HCT116 (cell line): Measurements from ENCODE around the gene GLB1L. TPM values are rescaled to one million over a fixed set of nuclear protein-coding genes. Genes with fewer than 3 reads are reported as not detected.

Experiments
- ATAC-seq: fragments of 200-7000 bp; cut with Tn5 transposase; 2 replicates; pipeline ENCODE4 v1.9.1; 2020; ENCODE audit warnings: mild to moderate bottlenecking, moderate library complexity
- BruUV-seq: library from RNA; stranded (reverse); fragments of 400-500 nt; replicated peaks from 2 replicates; lab custom pipeline; 2021; lab: Mats Ljungman, UMichigan
- CTCF ChIA-PET: fragments of 300-600 bp; sonication (Branson Sonifier 250); formaldehyde crosslinking; loops from one replicate; lab custom pipeline; 2021; ENCODE audit warnings: antibody characterized with exemption; lab: Charles Lee
- POLR2A ChIA-PET: fragments of 300-600, 350-600 bp; sonication (Branson Sonifier 250); formaldehyde crosslinking; loops from one replicate; lab custom pipeline; 2021; ENCODE audit warnings: antibody characterized with exemption; lab: Charles Lee
- RAD21 ChIA-PET, 2 experiments: fragments of 300-600 bp; sonication (Branson Sonifier 250); formaldehyde crosslinking; loops; one replicate each; lab custom pipeline; 2023; ENCODE audit warnings: low total read pairs in 2 of 2; ENCODE audit not compliant: uncharacterized antibody in 2 of 2, unreplicated experiment in 2 of 2, low non-redundant PET in 1 of 2; lab: Charles Lee
- DNase-seq: peaks from one replicate; pipeline ENCODE4 v3.0.0-alpha.2; 2010; ENCODE audit warnings: low read depth, low spot score
- H2AFZ ChIP-seq: fragments of 200-600 bp; shearing (Covaris generic), sonication (generic); 2 replicates; pipeline ENCODE4 v1.6.1; 2017; ENCODE audit warnings: low read depth, mixed run types, mixed read lengths, antibody characterized with exemption, low read length; ENCODE audit not compliant: poor library complexity, severe bottlenecking
- H3K27ac ChIP-seq: 2 replicates; pipeline ENCODE4 v1.5.1; 2012; ENCODE audit warnings: low read depth, low read length
- H3K27me3 ChIP-seq: fragments of 200-600 bp; sonication (generic); 2 replicates; pipeline ENCODE4 v1.6.1; 2016; ENCODE audit warnings: mixed run types, low read length, mixed read lengths; ENCODE audit not compliant: insufficient read depth
- H3K36me3 ChIP-seq, 2 experiments: fragments of 200-500 bp in 1 of 2; fragments of 200-600 bp in 1 of 2; sonication (Bioruptor generic) in 1 of 2; sonication (generic) in 1 of 2; 2 replicates each; pipeline versions ENCODE4 v1.5.1 to v1.6.1; 2014 to 2016; ENCODE audit warnings: low read length in 2 of 2, inconsistent platforms in 1 of 2, mixed read lengths in 1 of 2, mixed run types in 1 of 2; ENCODE audit not compliant: insufficient read depth in 2 of 2, control insufficient read depth in 1 of 2
- H3K4me1 ChIP-seq, 2 experiments: fragments of 200-600 bp in 1 of 2; sonication (generic) in 1 of 2; 2 replicates each; pipeline versions ENCODE4 v1.5.1 to v1.6.1; 2012 to 2017; ENCODE audit warnings: low read length in 2 of 2, inconsistent platforms in 1 of 2, mild to moderate bottlenecking in 1 of 2, mixed read lengths in 1 of 2, mixed run types in 1 of 2, moderate library complexity in 1 of 2; ENCODE audit not compliant: insufficient read depth in 2 of 2, control insufficient read depth in 1 of 2
- H3K4me2 ChIP-seq: fragments of 200-600 bp; sonication (generic); 2 replicates; pipeline ENCODE4 v1.6.1; 2017; ENCODE audit warnings: mixed run types, low read length, mixed read lengths
- H3K4me3 ChIP-seq, 2 experiments: fragments of 200-600 bp in 1 of 2; sonication (generic) in 1 of 2; replicated peaks in 1 of 2; 2 replicates each; pipeline ENCODE4 v1.5.1; 2011 to 2016; ENCODE audit warnings: low read length in 2 of 2, control low read depth in 1 of 2, low read depth in 1 of 2, mild to moderate bottlenecking in 1 of 2, mixed read lengths in 1 of 2, mixed run types in 1 of 2
- H3K79me2 ChIP-seq: fragments of 200-600 bp; sonication (generic); 2 replicates; pipeline ENCODE4 v1.6.1; 2017; ENCODE audit warnings: mild to moderate bottlenecking, mixed run types, low read length, moderate library complexity, mixed read lengths; ENCODE audit not compliant: insufficient read depth
- H3K9ac ChIP-seq: fragments of 200-600 bp; sonication (generic); 2 replicates; pipeline ENCODE4 v1.6.1; 2016; ENCODE audit warnings: low read length, mixed read lengths
- H3K9me2 ChIP-seq: fragments of 200-600 bp; sonication (generic), shearing (Covaris generic); 2 replicates; pipeline ENCODE4 v1.6.1; 2017; ENCODE audit warnings: mixed run types, mild to moderate bottlenecking, moderate library complexity; ENCODE audit not compliant: insufficient read depth
- H3K9me3 ChIP-seq, 2 experiments: fragments of 200-500 bp in 1 of 2; fragments of 200-600 bp in 1 of 2; sonication (Bioruptor generic) in 1 of 2; sonication (generic) in 1 of 2; 2 replicates each; pipeline ENCODE4 v1.6.1; 2014 to 2017; ENCODE audit warnings: low read length in 2 of 2, mixed read lengths in 2 of 2, inconsistent platforms in 1 of 2, low read depth in 1 of 2, mild to moderate bottlenecking in 1 of 2, mixed run types in 1 of 2, moderate library complexity in 1 of 2; ENCODE audit not compliant: control insufficient read depth in 1 of 2, insufficient read depth in 1 of 2
- H4K20me1 ChIP-seq: fragments of 200-600 bp; sonication (generic), shearing (Covaris generic); 2 replicates; pipeline ENCODE4 v1.6.1; 2017; ENCODE audit warnings: mixed run types, mild to moderate bottlenecking, moderate library complexity; ENCODE audit not compliant: insufficient read depth
- CEBPB ChIP-seq: IDR thresholded peaks from 2 replicates; pipeline ENCODE4 v1.6.1; 2012; ENCODE audit warnings: low read depth
- EZH2phosphoT487 ChIP-seq: fragments of 200-600 bp; IDR thresholded peaks from 2 replicates; pipeline ENCODE4 v1.6.1; 2018; ENCODE audit warnings: antibody characterized with exemption, borderline replicate concordance
- MAX ChIP-seq: IDR thresholded peaks from 2 replicates; pipeline ENCODE4 v1.6.1; 2012
- POLR2A ChIP-seq: IDR thresholded peaks from 2 replicates; pipeline ENCODE4 v1.7.0; 2011; ENCODE audit warnings: borderline replicate concordance; ENCODE audit not compliant: insufficient read depth, insufficient read length; ENCODE audit errors: extremely low read depth
- POLR2AphosphoS5 ChIP-seq: IDR thresholded peaks from 2 replicates; pipeline ENCODE4 v1.6.1; 2011; ENCODE audit warnings: mild to moderate bottlenecking, low read depth, low read length, moderate library complexity
- RAD21 ChIP-seq: IDR thresholded peaks from 2 replicates; pipeline ENCODE4 v1.6.1; 2012; ENCODE audit warnings: low read depth, mild to moderate bottlenecking
- SIN3A ChIP-seq: IDR thresholded peaks from 2 replicates; pipeline ENCODE4 v1.6.1; 2012; ENCODE audit warnings: low read depth
- SP1 ChIP-seq: IDR thresholded peaks from 2 replicates; pipeline ENCODE4 v1.6.1; 2012; ENCODE audit warnings: low read depth
- TCF7L2 ChIP-seq: IDR thresholded peaks from 2 replicates; pipeline ENCODE4 v1.7.0; 2011; ENCODE audit warnings: borderline replicate concordance, inconsistent platforms; ENCODE audit not compliant: insufficient read depth, insufficient read length; ENCODE audit errors: extremely low read depth
- YY1 ChIP-seq: IDR thresholded peaks from 2 replicates; pipeline ENCODE4 v1.6.1; 2011; ENCODE audit warnings: low read length, low read depth, moderate library complexity, mild to moderate bottlenecking; ENCODE audit not compliant: insufficient replicate concordance; ENCODE audit errors: extremely low read depth
- intact Hi-C: fragments of 100-400 bp; cut with micrococcal nuclease; formaldehyde crosslinking; loops from 2 replicates; pipeline ENCODE4 v1.10.0; 2022
- total RNA-seq: library from RNA; stranded (reverse); gene quantifications from one replicate; pipeline ENCODE4 v1.2.1, GENCODE V29; 2021; ENCODE audit not compliant: unreplicated experiment
- TF ChIP-seq, protein P1 (sequence below), 3 experiments: fragments of 200-600 bp in 1 of 3; sonication (generic) in 1 of 3; IDR thresholded peaks in 2 of 3; conservative IDR thresholded peaks in 1 of 3; 2 replicates each; pipeline ENCODE4 v1.5.1; 2012 to 2017; ENCODE audit warnings: low read depth in 2 of 3, low read length in 2 of 3, antibody characterized with exemption in 1 of 3, borderline replicate concordance in 1 of 3, control low read depth in 1 of 3, mild to moderate bottlenecking in 1 of 3, mixed read lengths in 1 of 3, mixed run types in 1 of 3, moderate library complexity in 1 of 3; ENCODE audit not compliant: insufficient read depth in 1 of 3
- TF ChIP-seq, protein P2 (sequence below): IDR thresholded peaks from 2 replicates; pipeline ENCODE4 v1.6.1; 2012

GLB1L gene
- total RNA-seq, 1 experiment from 2014 or later, result 6.6 TPM

- no peak overlapping the region for H3K4me2 ChIP-seq
- no peaks in the 10 kb centered on the region for H3K9me3 ChIP-seq
- H3K9me2 ChIP-seq, result no peaks in the 10 kb centered on the region
- ChIA-PET POLR2A (no interaction called here), CTCF (no interaction called here), RAD21 (no interaction called here)
- intact Hi-C loops, result no loop called here
- H3K9ac ChIP-seq, result no peak overlapping the region
- no peak overlapping the region for H2AFZ ChIP-seq
- H3K79me2 ChIP-seq, result no peaks in the 10 kb centered on the region
- TF ChIP-seq TCF7L2, result no peak
- no peak for TF ChIP-seq SP1
- TF ChIP-seq, protein P1, sequence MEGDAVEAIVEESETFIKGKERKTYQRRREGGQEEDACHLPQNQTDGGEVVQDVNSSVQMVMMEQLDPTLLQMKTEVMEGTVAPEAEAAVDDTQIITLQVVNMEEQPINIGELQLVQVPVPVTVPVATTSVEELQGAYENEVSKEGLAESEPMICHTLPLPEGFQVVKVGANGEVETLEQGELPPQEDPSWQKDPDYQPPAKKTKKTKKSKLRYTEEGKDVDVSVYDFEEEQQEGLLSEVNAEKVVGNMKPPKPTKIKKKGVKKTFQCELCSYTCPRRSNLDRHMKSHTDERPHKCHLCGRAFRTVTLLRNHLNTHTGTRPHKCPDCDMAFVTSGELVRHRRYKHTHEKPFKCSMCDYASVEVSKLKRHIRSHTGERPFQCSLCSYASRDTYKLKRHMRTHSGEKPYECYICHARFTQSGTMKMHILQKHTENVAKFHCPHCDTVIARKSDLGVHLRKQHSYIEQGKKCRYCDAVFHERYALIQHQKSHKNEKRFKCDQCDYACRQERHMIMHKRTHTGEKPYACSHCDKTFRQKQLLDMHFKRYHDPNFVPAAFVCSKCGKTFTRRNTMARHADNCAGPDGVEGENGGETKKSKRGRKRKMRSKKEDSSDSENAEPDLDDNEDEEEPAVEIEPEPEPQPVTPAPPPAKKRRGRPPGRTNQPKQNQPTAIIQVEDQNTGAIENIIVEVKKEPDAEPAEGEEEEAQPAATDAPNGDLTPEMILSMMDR (IDR thresholded peaks at IDR 0.05 in 2 of 3, conservative IDR thresholded peaks at IDR 0.05 in 1 of 3; ENCODE audit: borderline replicate concordance in 1 of 3, insufficient read depth in 1 of 3, low read depth in 2 of 3, low read length in 2 of 3), result no peak
- TF ChIP-seq EZH2phosphoT487, result no peak
- TF ChIP-seq YY1, result no peak
- TF ChIP-seq SIN3A, result no peak
- no peak for TF ChIP-seq CEBPB
- TF ChIP-seq POLR2AphosphoS5, result no peak
- no peak for TF ChIP-seq POLR2A
- TF ChIP-seq, protein P2, sequence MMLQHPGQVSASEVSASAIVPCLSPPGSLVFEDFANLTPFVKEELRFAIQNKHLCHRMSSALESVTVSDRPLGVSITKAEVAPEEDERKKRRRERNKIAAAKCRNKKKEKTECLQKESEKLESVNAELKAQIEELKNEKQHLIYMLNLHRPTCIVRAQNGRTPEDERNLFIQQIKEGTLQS, result no peak
- no peak for TF ChIP-seq MAX
- no peak for TF ChIP-seq RAD21
- no peak overlapping the region for H3K27ac ChIP-seq
- H3K4me3 ChIP-seq, result no peak overlapping the region
- no peaks in the 10 kb centered on the region for H3K27me3 ChIP-seq
- BruUV-seq, result no TSS peak
- ATAC-seq (no peak), DNase-seq (no peak)
- no peaks in the 10 kb centered on the region for H3K36me3 ChIP-seq
- H4K20me1 ChIP-seq, result no peaks in the 10 kb centered on the region
- peaks cover 13 to 26% of the 10 kb centered on the region in 2 experiments for H3K4me1 ChIP-seq
Measured at GRCh38 chr2:219291394-219291793, 46.1 kb upstream of the GLB1L start.
